GM10248 (cell line): ENCODE results near the gene ALG12.

ENCODE experiments used
- CTCF ChIA-PET: fragments of 300-600 bp; sonication (Branson Sonifier 250); formaldehyde crosslinking; extraction: SDS; loops from one replicate; lab custom pipeline; 2021; ENCODE audit warnings: antibody characterized with exemption; lab: Yijun Ruan, JAX
- POLR2A ChIA-PET: fragments of 350-650 bp; sonication (Branson Sonifier 250); formaldehyde crosslinking; extraction: SDS; loops from one replicate; lab custom pipeline; 2020; ENCODE audit warnings: antibody characterized with exemption; lab: Yijun Ruan, JAX
- DNase-seq: peaks from one replicate; pipeline ENCODE4 v3.0.0; 2012; ENCODE audit errors: extremely low spot score
- TF ChIP-seq, protein P1 (sequence below): IDR thresholded peaks from 2 replicates; pipeline ENCODE4 v1.5.1; 2012; ENCODE audit warnings: mild to moderate bottlenecking, low read depth; ENCODE audit errors: extremely low read depth, missing control alignments, control extremely low read depth

ALG12 gene

DNA sequence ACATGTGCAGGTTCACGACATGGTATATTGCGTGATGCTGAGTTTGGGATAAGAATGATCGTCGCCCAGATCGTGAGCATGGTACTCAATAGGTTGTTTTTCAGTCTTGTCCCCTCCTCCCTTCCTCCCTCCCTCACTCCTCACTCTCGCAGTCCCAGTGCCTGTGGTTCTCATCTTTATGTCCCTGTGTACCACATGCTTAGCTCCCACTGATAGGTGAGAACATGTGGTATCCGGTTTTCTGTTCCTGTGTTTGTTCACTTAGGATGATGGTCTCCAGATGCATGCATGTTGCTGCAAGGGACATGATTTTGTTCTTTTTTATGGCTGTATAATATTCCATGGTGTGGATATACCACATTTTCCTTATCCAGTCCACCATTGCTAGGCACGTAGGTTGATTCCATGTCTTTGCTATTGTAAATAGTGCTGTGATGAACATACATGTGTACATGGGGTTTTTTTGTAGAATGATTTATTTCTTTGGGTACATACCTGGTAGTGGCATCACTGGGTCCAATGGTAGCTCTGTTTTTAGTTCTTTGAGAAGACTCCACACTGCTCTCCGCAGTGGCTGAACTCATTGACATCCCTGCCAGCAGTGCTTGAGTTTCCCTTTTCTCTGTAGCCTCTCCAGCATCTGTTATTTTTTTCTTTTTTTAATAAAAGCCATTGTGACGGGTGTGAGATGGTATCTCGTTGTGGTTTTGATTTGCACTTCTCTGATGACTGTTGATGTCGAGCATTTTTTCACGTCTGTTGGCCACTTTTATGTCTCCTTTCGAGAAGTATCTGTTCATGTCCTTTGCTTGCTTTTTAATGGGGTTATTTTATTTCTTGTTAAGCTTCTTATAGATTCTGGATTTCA is 48.2 kb downstream of the ALG12 start:
- CTCF ChIA-PET = interaction anchor here (1.0 to 1.1 kb wide), 2 partner anchors 16 to 38 kb away, joined by 3 read pairs; no protein-coding TSS in a partner anchor
- TF ChIP-seq, protein P1, sequence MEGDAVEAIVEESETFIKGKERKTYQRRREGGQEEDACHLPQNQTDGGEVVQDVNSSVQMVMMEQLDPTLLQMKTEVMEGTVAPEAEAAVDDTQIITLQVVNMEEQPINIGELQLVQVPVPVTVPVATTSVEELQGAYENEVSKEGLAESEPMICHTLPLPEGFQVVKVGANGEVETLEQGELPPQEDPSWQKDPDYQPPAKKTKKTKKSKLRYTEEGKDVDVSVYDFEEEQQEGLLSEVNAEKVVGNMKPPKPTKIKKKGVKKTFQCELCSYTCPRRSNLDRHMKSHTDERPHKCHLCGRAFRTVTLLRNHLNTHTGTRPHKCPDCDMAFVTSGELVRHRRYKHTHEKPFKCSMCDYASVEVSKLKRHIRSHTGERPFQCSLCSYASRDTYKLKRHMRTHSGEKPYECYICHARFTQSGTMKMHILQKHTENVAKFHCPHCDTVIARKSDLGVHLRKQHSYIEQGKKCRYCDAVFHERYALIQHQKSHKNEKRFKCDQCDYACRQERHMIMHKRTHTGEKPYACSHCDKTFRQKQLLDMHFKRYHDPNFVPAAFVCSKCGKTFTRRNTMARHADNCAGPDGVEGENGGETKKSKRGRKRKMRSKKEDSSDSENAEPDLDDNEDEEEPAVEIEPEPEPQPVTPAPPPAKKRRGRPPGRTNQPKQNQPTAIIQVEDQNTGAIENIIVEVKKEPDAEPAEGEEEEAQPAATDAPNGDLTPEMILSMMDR = no peak
- POLR2A ChIA-PET = no interaction called here
- no peak for DNase-seq

DNA sequence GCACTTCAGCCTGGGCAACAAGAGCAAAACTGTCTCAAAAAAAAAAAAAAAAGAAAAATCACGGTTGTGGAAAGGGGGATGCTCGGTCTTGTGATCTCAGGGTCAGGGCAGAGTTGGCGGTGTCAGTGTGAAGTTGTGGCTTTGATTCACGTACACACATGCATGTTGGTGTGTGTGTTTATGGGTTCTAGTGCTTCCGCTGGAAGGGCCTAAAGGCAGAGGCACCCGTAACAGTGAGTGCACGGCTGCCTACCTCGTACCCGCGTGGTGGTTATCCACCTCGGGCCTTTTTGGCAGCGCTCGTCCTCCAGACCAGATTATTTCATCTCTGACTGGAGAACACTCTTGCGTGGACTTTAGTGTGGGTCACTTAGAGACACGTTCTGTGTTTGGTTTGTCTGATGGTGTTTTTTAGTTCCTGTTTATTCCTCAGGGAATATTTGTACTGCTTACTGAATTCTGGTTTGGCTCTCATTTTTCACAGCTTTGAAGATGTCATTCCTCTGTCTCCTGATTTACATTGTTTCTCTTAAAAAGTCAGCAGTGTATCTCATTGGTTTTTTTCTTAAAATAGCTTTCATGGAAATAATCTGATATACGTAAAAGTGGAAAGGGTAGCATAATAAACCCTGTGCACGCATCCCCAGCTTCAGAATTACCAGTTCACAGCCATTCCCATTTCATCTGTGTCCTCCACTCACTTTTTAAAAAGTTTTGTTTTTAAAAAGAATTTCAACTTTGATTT is 49.0 kb downstream of the ALG12 start:
- POLR2A ChIA-PET = no interaction called here
- CTCF ChIA-PET = no interaction called here

DNA sequence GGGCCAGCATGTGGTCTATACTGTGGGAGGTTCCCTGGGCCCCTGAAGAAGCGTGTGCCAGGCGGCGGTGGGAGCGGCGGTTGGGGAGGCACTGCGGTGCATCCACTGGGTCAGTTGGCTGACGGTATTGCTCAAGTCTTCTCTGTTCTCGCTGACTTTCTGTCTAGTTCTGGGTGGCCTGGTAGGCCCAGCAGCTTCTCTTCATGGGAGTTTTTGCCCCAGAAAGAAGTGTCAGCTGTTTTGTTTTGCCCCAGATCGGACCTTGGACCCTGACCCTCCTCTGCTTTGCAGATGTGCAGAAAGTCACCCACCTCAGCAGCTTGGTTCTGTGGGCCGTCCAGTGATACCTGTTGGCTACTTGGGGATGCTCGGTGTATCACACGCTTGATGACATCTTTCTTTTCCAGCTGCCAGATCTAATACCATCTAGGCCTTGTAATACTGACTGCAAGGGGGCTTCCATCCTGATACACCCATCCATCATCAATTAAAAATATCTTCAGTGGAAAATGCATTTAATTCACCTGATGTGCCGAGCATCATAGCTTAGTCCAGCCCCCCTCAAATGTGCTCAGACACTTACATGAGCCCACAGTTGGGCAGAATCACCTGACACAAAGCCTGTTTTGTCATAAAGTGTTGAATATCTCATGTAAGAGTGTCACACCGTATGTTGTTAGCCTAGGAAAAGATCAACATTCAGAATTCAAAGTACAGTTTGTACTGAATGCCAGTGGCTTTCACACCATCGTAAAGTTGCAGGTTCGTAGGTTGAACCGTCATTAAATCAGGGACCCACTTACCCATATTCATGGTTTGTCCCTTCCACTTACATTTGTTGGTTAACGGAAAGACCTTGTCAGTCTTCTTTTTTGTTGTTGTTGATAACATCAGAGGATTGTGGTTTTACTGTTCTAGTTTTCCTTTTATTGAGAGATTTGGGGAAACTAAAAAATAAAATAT is 50.7 kb downstream of the ALG12 start:
- TF ChIP-seq, protein P1 = no peak
- ChIA-PET POLR2A (interaction anchor here (0.6 to 1.0 kb wide), 2 partner anchors 14 to 697 kb away, joined by 3 to 4 read pairs; no protein-coding TSS in a partner anchor), CTCF (interaction anchor here (0.6 to 1.5 kb wide), 2 partner anchors 8 to 19 kb away, joined by 3 read pairs; no protein-coding TSS in a partner anchor)
- no peak for DNase-seq

More for the DNA sequence above, 49.0 kb downstream of the ALG12 start:
- TF ChIP-seq, protein P1 = no peak
- DNase-seq = no peak

GRCh38 chr22:49866646-49867045 is 51.6 kb downstream of the ALG12 start:
- ChIA-PET POLR2A (no interaction called here), CTCF (interaction anchor here (1.5 kb wide), 1 partner anchor 20 kb away, joined by 3 read pairs; no protein-coding TSS in a partner anchor)
- TF ChIP-seq, protein P1 = no peak
- no peak for DNase-seq

DNA sequence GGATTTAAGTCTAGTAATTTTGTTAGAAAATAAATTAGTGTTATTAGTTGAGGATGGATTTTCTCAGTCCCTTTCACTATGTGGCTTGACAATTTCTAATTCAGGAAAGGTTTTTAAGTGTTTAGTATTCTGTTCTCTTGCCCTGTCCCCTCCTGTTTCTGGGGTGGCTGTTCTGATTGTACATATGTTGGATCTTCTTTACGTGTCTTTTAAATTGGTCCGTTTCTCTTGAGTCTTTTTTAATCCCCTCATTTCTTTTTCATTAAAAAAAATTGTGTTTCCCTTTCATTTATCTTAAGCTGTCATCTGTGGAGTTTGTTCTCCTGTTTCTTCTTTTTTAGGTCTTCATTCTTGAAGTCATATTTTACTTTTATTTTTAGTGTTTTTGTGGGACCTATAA is 52.1 kb downstream of the ALG12 start:
- DNase-seq = no peak
- CTCF ChIA-PET = interaction anchor here (1.5 kb wide), 1 partner anchor 21 kb away, joined by 3 read pairs; no protein-coding TSS in a partner anchor
- TF ChIP-seq, protein P1 = no peak
- POLR2A ChIA-PET = no interaction called here
